ENCODE results near the gene TEAD1. TPM values are rescaled to one million over a fixed set of nuclear protein-coding genes. Genes with fewer than 3 reads are reported as not detected.

Gene TEAD1
- total and polyA plus RNA-seq, 4 donors: 9.1 to 38.4 (median 10.7) TPM

DNA sequence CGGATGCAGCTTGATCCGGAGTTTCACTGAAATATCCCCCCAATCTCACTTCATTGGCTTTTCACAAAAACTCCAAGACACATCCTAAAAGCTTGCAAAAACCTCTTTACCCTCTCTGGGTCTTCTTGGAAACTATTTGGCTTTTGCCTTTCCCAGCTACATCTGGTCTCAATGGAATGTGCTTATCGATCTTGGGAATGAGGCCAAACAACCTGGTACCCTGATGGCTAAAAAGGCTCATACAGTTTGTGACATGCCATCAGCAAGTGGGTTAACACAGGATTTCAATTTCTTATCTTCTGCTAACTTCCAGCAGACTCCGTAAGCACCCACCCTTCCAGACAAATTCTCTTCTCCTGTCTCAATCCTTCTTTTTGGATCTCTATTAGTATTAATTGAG lies 45.9 kb upstream of the TEAD1 start:
- peaks cover 0 to 10% (median 4%) of the 10 kb centered on the region in 4 donors for H3K9me3 ChIP-seq (ENCODE audit: control insufficient read depth in 4 of 4, low read length in 3 of 4)
- no peak overlapping the region for H3K4me3 ChIP-seq (ENCODE audit: low read depth in 1 of 3, low read length in 3 of 3)
- TF ChIP-seq RAD21 (IDR thresholded peaks at IDR 0.05): no peak
- TF ChIP-seq, protein P1, sequence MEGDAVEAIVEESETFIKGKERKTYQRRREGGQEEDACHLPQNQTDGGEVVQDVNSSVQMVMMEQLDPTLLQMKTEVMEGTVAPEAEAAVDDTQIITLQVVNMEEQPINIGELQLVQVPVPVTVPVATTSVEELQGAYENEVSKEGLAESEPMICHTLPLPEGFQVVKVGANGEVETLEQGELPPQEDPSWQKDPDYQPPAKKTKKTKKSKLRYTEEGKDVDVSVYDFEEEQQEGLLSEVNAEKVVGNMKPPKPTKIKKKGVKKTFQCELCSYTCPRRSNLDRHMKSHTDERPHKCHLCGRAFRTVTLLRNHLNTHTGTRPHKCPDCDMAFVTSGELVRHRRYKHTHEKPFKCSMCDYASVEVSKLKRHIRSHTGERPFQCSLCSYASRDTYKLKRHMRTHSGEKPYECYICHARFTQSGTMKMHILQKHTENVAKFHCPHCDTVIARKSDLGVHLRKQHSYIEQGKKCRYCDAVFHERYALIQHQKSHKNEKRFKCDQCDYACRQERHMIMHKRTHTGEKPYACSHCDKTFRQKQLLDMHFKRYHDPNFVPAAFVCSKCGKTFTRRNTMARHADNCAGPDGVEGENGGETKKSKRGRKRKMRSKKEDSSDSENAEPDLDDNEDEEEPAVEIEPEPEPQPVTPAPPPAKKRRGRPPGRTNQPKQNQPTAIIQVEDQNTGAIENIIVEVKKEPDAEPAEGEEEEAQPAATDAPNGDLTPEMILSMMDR (IDR thresholded peaks at IDR 0.05; ENCODE audit: low read depth, low read length, missing input control): no peak
- TF ChIP-seq, protein P2, sequence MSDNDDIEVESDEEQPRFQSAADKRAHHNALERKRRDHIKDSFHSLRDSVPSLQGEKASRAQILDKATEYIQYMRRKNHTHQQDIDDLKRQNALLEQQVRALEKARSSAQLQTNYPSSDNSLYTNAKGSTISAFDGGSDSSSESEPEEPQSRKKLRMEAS (IDR thresholded peaks at IDR 0.05): no peak
- no peak for TF ChIP-seq NR2F2 (IDR thresholded peaks at IDR 0.05)
- no peak for TF ChIP-seq RXRA (IDR thresholded peaks at IDR 0.05)
- no peak for TF ChIP-seq HNF4A (conservative IDR thresholded peaks at IDR 0.05)
- no peak for TF ChIP-seq JUND (IDR thresholded peaks at IDR 0.05)
- no peak for TF ChIP-seq FOXA1 (IDR thresholded peaks at IDR 0.05)
- TF ChIP-seq FOXA2 (IDR thresholded peaks at IDR 0.05): no peak
- TF ChIP-seq, protein P3, sequence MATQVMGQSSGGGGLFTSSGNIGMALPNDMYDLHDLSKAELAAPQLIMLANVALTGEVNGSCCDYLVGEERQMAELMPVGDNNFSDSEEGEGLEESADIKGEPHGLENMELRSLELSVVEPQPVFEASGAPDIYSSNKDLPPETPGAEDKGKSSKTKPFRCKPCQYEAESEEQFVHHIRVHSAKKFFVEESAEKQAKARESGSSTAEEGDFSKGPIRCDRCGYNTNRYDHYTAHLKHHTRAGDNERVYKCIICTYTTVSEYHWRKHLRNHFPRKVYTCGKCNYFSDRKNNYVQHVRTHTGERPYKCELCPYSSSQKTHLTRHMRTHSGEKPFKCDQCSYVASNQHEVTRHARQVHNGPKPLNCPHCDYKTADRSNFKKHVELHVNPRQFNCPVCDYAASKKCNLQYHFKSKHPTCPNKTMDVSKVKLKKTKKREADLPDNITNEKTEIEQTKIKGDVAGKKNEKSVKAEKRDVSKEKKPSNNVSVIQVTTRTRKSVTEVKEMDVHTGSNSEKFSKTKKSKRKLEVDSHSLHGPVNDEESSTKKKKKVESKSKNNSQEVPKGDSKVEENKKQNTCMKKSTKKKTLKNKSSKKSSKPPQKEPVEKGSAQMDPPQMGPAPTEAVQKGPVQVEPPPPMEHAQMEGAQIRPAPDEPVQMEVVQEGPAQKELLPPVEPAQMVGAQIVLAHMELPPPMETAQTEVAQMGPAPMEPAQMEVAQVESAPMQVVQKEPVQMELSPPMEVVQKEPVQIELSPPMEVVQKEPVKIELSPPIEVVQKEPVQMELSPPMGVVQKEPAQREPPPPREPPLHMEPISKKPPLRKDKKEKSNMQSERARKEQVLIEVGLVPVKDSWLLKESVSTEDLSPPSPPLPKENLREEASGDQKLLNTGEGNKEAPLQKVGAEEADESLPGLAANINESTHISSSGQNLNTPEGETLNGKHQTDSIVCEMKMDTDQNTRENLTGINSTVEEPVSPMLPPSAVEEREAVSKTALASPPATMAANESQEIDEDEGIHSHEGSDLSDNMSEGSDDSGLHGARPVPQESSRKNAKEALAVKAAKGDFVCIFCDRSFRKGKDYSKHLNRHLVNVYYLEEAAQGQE (IDR thresholded peaks at IDR 0.05): no peak
- TF ChIP-seq HNF4G (IDR thresholded peaks at IDR 0.05): no peak
- TF ChIP-seq, protein P4, sequence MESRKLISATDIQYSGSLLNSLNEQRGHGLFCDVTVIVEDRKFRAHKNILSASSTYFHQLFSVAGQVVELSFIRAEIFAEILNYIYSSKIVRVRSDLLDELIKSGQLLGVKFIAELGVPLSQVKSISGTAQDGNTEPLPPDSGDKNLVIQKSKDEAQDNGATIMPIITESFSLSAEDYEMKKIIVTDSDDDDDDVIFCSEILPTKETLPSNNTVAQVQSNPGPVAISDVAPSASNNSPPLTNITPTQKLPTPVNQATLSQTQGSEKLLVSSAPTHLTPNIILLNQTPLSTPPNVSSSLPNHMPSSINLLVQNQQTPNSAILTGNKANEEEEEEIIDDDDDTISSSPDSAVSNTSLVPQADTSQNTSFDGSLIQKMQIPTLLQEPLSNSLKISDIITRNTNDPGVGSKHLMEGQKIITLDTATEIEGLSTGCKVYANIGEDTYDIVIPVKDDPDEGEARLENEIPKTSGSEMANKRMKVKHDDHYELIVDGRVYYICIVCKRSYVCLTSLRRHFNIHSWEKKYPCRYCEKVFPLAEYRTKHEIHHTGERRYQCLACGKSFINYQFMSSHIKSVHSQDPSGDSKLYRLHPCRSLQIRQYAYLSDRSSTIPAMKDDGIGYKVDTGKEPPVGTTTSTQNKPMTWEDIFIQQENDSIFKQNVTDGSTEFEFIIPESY (IDR thresholded peaks at IDR 0.05): no peak
- TF ChIP-seq, protein P5, sequence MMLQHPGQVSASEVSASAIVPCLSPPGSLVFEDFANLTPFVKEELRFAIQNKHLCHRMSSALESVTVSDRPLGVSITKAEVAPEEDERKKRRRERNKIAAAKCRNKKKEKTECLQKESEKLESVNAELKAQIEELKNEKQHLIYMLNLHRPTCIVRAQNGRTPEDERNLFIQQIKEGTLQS (IDR thresholded peaks at IDR 0.05): no peak
- no peak for DNase-seq (ENCODE audit: low spot score)
- WGBS: 68% methylated on average over 4 of the region's 4 CpGs
- no peak overlapping the region for H3K27ac ChIP-seq (ENCODE audit: low read depth in 1 of 2, low read length in 2 of 2)
- H3K27me3 ChIP-seq (ENCODE audit: control insufficient read depth in 4 of 4, insufficient read depth in 4 of 4, low read length in 3 of 4): no peaks in the 10 kb centered on the region
- H3K4me1 ChIP-seq (ENCODE audit: control insufficient read depth in 4 of 4, insufficient read depth in 4 of 4, low read length in 3 of 4): no peaks in the 10 kb centered on the region
- no peaks in the 10 kb centered on the region for H3K36me3 ChIP-seq (ENCODE audit: control insufficient read depth in 4 of 4, insufficient read depth in 3 of 4, low read depth in 1 of 4, low read length in 3 of 4)
- H3K9ac ChIP-seq (ENCODE audit: low read depth in 1 of 2, low read length in 2 of 2): no peak overlapping the region

DNA sequence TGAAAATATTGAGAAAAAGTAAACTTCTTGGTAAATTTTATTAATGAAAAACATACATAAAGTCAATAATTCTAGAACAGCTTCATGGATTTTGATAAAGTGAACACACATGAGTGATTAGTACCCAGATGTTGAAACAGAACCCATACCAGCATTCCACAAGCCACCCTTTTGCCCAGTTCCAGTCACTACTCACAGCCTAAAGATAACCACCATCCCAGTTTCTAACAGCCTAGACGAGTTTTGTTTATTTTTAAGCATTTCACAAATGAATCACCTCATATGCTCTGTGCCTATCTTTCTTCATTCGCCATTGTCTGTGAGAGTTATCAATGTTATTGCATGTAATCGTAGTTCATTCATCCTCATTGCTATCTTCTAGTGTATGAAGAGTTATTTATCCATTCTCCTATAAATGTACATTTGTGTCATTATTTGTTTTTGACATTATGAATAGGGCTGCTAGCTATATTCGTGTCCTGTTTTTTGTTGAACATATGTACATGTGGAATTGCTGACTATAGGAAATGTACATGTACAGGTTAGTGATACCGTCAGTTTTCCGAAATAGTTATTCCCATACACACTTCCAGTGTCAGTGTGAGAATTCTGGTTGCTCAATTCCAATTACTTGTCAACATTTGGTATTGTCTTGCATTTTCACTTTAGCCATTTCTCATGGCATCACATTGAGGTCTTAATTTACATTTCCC lies 44.5 kb upstream of the TEAD1 start:
- no peak overlapping the region for H3K9ac ChIP-seq (ENCODE audit: low read depth in 1 of 2, low read length in 2 of 2)

More for the DNA sequence above, 44.5 kb upstream of the TEAD1 start:
- no peaks in the 10 kb centered on the region for H3K36me3 ChIP-seq (ENCODE audit: control insufficient read depth in 4 of 4, insufficient read depth in 3 of 4, low read depth in 1 of 4, low read length in 3 of 4)
- no peak for DNase-seq (ENCODE audit: low spot score)
- H3K4me1 ChIP-seq (ENCODE audit: control insufficient read depth in 4 of 4, insufficient read depth in 4 of 4, low read length in 3 of 4): no peaks in the 10 kb centered on the region
- no peak overlapping the region for H3K27ac ChIP-seq (ENCODE audit: low read depth in 1 of 2, low read length in 2 of 2)
- H3K4me3 ChIP-seq (ENCODE audit: low read depth in 1 of 3, low read length in 3 of 3): no peak overlapping the region
- no peaks in the 10 kb centered on the region for H3K27me3 ChIP-seq (ENCODE audit: control insufficient read depth in 4 of 4, insufficient read depth in 4 of 4, low read length in 3 of 4)
- TF ChIP-seq NR2F2 (IDR thresholded peaks at IDR 0.05) (no peak), EGR1 (IDR thresholded peaks at IDR 0.05; ENCODE audit: low read depth in 2 of 2) (no peak), RXRA (IDR thresholded peaks at IDR 0.05) (no peak), HNF4A (conservative IDR thresholded peaks at IDR 0.05) (no peak)
- TF ChIP-seq, protein P5 (IDR thresholded peaks at IDR 0.05): no peak
- TF ChIP-seq, protein P4 (IDR thresholded peaks at IDR 0.05): no peak
- 83% methylated on average over 6 of the region's 6 CpGs for WGBS
- no peaks in the 10 kb centered on the region for H3K9me3 ChIP-seq (ENCODE audit: control insufficient read depth in 4 of 4, low read length in 3 of 4)

Measured in liver (tissue), 9 donors.